Hindlimb muscle (tissue), 1 donor: ENCODE measurements around the gene MYO3B. TPM values are rescaled to one million over a fixed set of nuclear protein-coding genes. Genes with fewer than 3 reads are reported as not detected.
A peak's percentile ranks its signal among the peaks of the same experiment; 100 is the strongest.

Source experiments
- DNase-seq: peaks from one replicate; pipeline ENCODE4 v3.0.0-alpha.2; 2013
- polyA plus RNA-seq: library from polyadenylated mRNA; unstranded; fragments of 120-200 nt; gene quantifications from one replicate; pipeline ENCODE4 v1.2.1, GENCODE V29; 2013; ENCODE audit not compliant: insufficient read length

MYO3B gene
- polyA plus RNA-seq, 1 donor, result 0.06 TPM

DNA sequence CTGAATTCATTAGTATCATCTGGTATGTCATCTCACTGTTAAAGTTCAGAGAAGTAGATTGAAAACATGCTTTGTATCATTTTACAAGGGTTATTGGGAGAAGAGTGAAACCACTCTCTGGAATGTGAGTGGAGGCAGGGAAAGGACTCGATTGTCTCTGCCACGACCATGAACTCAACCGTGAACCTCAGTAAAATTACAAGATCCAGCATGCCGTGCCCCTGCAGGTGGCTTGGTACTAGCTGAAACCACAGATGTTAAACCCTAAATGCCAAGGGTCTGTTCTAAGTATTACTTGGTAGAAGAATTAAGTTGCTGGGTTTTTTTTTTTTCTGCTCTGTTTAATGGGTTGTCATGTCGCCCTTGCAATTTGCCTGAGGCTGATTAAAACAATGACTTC is 197.2 kb downstream of the MYO3B start:
- no peak for DNase-seq

DNA sequence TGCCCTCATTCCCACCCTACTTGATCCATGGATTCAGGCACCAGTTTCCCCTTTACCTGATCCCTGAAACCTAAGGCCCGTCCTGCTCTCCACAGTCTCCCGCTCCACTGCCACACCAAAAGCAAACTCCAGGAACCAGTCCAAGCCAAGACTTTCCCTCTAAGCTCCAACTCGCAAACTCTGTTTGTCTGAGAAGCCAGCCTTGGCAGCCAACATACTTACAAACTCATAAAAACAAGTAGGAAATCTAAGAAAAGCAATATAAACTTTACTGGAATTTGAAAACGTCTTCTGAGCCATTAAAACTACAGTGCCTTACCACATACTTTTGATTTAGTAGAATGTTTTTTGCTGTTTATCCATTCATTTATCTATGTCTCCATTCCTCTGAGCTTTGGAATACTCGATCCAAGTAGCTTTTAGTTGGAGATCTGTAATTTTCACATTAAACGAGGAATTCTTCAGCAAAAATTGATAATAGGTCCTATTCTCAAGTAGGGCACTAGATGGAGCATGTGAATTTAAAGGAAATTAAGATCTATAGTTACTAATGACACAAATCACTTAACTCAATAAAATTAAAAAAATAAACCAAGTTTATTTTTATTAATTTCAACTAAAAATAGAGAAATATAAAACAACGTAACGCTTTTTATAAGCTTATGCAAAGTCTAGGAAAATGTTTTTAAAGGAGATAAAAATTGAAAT is 199.7 kb downstream of the MYO3B start:
- DNase-seq, result no peak

DNA sequence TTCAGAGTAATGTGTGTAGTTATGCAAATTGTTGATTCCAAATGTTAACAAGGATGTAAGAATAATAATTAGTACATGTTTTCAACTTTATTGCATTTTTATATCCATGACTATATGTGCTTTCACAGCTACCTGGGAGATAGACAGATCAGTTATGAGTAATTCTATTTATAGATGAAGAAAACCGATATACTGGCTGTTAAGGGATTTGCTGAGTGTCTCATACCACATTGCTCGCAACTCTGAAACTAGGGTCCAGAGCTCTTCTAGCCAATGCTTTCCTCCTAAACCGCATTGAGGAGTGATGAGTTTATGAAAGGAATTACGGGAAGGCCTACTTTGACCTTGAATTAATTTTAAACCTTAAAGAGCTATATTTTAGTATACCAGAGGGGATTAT is 202.3 kb downstream of the MYO3B start:
- DNase-seq, result no peak

DNA sequence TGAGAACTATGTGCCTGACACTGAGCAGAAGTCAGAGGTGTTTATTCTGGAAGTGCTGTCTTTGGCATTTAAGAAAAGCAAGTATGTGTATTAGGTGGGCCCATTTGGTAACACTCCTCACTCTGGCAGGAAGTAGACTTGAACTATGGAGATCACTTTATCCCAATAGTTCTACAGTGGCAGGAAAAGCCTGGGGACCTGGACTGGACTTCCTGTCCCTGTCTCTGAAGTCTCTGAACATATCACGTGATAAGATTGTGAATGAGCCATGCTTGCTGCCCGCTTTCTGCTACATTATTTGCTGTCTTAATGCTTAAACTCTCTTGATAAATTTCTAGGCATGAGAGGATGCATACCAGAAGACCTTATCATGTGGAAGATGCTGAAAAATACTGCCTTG is 203.7 kb downstream of the MYO3B start:
- no peak for DNase-seq

DNA sequence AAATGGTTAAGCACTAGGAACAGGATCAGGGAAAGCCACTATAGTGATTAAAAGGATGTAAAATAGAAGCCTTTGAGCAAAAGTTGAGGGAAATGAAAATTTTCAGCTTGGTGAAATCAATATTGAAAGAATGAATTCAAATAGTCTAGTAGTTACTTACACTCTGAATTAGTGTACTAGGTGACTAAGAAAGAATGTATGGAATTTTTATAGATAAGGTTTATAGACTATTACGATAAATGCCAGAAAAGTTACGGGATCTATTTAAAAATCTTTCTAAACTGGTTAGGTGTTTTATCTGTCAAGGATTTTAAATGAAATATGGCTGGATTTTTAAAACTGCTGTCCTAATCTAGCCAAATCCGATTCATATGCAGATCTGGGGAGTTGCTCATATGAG is 208.6 kb downstream of the MYO3B start:
- no peak for DNase-seq

DNA sequence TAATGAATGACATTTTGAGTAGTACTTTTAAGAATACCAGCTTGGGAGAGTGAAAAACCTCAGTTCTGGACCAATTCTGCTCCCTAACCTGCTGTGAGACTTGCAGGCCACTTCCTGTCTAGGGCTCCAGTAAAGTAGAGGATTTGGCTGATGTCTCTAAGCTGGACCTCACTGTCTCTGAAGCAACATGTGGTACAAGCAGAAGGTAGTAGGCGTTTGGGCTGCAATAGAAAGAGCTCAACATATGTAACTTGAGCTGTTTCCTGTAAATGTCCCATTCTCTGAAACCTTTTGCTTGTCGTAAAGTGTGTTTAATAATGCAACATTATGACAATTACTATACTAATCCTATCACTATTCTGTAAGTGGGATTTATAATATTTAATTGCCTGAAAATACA is 213.1 kb downstream of the MYO3B start:
- DNase-seq, result no peak

DNA sequence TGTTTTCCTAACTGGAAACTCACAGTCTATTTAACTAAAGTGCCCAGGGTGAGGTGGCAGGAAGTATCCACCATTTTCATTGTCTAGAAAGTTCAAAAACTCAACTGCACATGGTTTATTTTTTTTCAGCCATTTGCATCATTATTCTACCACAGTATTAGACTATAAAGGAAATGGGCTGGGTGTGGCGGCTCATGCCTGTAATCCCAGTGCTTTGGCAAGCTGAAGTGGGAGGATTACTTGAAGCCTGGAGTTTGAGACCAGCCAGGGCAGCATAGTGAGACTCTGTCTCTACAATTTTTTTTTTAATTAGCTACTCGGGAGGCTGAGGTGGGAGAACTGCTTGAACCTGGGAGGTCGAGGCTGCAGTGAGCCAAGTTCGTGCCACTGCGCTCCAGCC is 213.8 kb downstream of the MYO3B start:
- DNase-seq, result no peak

DNA sequence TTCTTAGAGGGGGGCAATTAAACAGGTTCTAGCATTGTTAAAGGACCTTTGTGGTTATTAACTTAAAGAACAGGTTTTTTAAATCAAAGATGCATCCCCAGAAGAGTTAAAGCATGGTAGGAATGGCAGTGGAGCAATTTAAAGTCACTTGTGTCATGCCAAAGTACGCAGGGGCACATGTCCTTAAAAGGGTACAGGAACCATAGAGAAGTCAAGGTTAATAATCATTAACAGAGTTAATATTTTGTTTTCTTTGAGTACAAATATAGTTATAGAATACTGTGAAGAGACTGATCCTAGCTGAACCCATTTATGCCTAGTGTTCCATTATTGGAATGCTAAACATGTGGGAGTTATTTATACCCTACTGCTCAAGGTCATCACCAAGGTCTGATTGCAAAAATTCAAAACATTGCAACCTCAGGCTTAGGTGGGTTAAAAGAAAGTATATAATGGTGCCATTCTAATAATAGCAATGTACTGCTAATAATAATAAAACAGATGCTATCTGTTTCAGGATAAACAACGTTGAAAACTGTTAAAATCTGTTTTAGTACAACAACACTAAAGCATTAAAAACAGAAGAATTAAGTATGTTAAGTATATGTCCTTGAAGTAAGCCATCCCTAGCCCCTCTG is 216.0 kb downstream of the MYO3B start:
- DNase-seq, result no peak

DNA sequence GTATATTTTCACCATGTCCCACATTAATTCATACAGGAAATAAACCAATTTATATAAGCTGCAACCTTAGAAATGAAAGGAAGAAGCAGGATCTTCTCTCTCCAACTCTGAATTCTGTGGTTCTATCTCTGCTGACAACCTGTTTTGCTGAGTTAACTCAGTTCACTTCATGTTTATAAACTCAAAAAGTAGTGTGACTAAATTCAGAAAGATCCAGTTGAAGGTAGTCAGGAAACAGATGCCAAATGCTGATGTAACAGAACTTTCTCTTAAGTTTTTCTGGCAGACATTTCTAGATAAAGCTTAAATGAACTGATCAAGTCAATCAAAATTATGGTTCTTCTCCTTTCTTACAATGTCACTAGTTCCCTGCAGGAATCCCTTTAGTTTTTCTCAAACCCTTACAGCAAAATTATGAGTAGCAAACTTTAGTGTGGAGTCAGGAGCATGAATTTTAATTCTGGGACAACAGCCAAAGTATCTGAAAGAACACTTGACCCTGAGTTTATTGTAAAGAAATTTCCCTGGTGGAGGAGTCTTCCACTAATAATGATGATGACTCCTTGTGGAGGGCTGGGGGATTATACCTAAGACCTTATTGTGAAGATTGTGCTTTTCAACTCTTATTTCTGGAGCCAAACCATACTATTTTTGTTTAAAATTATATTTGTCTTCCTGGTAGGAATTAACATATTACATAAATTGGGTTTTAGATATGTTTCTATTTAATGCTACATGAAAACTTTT is 216.9 kb downstream of the MYO3B start:
- DNase-seq, result no peak

DNA sequence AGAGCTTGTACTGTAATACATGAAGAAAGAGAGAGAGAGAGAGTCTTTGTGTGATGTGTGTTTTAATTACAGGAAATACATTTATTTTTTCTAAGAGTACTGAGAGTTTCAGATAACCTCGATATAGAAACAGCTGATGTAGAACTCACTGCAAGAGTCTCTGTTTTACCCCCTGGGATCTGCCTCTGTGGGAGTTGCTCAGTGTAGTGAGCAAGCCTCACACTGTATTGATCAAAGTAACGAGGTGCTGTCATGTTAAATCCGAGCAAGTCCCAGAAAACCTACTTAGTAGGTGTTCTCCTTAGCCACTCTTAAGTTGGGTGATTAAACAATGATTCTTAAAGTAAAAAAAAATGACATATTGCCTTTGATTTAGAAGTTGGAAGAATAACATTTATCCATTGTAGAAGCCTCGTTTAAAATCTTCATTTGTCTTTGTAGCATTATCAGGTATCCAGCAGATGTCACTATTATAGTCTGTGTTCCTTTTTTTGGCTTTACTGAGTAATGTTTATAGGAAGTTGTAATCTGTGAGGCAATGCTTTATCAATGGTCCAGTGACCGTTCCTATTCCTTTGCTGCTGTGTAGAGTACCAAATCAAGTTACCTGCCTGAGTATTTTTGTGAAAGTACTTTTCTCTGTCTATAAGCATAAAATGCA is 219.0 kb downstream of the MYO3B start:
- DNase-seq, result no peak

DNA sequence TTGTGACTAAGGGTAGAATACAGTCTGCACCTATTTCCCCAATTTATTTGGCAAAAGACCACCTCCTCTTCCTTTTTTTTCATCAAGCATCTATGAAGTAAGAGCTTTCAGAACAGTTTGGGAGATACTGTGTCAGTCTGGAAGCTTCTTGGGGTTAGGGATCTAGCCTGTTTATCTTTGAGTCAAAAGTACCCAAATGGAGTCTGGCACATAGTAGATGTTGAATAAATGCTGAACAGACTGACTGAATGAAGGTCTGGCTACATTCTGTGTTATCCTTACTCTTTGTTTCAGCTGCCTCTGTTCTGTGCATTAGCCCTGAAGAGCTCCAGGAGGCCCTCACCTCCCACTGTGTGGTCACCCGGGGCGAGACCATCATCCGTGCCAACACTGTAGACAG is 223.2 kb downstream of the MYO3B start:
- DNase-seq, result no peak

DNA sequence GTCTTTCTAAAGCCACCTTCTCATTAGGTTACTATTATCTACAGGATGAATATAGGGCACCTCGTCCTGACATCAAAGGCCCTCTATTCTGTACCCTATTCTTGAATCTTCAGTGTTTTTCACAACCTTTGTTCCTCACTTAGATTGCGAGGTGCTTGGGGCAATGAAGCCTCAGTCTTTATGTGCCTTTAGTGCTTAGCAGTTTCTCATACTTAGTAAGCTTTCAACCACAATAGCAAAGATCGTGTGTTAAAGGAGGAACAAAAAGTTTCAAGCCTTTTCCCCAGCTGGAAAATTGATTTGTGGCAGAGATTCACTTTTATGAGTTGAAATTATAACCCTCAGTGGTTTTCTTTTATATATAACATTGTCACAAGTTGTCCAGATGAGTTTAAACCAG is 226.9 kb downstream of the MYO3B start:
- no peak for DNase-seq

DNA sequence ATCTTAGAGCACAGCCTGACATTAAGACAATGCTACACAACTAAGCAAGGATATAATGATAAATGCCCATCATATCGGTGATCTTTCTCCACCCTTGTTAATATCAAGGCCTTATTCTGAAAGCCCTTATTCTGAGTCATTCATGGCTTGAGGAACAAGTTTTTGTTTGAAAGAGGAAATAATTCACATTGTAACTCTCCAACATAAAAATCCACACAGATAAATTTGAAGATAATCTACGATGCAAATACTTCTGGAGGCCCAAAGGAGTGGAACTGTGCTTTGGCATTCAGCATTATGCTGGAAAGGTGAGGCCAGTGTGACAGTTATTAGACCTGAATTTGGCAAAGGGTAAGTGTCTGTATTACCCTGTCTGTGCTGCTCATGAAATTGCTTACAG is 227.4 kb downstream of the MYO3B start:
- DNase-seq, result no peak

DNA sequence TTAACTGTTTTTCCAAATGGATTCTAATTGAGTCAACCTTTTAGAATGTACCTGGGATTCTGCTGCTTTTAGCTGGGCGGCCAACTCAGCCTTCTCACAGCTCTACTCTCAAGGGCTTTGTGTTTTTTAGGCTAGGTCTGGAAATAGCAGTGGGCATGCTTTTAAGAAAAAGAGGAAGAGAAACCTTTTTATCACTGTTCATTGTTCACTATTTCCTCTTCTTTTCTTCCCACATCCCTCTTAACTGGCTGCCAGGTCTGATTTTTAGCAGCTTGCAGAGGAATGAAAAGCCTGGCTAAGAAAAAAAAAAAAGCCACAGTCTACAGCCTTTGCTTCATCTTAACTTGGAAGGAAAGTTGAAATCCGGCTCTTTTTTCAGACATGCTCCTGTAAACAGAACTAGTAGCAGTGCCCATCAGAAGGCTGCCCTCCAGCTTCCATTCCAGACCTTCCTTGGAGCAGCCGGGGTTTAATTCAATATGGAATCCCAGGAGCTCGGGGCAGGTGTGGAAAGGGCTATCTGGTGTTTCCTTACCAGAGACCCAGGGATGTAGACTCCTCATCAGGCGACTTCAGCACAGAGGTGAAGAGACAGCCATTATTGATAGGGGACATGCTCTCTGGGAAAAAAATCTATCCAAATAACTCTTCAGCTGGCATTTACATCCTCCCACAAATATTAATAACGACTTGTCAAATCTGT is 230.7 kb downstream of the MYO3B start:
- DNase-seq, result no peak

DNA sequence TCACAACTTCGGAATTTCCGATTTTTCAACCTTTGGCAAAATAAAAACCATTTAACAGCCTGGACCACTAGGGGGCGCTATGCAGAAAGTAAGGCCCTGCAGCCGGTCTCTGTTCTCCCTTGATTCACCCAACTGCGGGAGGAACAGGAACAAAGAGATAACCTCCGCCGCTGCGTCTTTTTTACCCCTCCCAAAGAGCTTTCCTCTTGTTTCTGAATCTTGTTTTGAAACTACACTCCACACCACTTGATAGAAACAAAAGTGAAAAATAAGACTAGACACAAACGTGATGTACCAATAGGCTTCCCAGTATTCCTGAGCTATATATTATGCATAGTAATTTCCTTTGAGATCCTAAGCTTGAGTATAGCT is 231.2 kb downstream of the MYO3B start:
- peak; percentile 63 for DNase-seq

DNA sequence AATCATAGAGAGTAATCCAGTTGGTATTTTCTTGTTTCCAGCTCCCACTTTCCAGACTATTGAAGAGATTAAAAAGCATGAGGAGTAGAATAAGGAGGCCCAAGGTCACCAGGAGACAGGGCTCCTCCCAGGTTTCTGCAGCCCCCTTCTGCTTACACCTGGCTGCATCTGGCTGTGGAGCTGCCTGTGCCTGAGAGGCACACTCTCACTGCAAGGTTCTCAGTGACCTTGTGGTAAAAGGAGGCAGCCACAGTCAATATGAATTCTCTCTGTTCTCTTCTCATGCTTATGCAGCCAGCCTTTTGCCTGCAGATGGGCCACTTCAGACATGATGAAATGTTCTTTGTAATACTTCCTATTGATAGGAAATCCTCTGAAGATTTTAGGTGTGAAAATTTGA is 233.7 kb downstream of the MYO3B start:
- no peak for DNase-seq

DNA sequence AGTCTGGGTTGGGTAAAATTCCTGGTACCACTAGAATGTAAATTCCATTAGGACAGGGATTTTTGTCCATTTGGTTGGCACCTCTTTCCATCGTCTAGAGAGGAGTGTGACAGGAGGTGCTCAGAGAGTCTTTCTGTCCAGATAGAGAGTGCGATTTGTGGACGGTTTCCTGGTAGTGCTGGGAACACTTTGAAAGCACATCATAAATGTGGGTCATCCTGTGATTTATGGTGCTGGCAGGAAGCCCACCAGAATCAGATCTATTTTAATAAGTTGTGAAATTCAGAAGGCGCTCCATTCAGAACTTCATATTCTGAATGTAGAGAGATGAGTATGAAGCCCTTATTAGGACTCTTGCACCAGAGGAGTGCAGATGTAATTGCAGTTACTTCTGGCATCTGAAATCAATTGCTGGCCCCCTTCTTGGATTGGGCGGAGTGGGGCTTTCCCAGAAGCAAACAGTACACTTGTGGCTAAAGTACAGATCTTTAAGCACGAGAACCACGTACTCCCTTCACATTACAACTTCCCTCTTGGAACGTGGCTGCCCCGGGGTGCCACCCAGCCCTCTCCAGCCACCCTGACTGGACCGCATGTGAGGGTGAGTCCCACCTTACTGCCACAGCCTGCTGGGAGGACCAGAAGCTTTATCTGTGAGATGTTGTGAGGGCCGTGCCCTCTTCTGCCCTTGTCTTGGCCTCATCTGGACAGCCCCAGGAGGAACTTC is 243.2 kb downstream of the MYO3B start:
- peak; percentile 4 for DNase-seq

DNA sequence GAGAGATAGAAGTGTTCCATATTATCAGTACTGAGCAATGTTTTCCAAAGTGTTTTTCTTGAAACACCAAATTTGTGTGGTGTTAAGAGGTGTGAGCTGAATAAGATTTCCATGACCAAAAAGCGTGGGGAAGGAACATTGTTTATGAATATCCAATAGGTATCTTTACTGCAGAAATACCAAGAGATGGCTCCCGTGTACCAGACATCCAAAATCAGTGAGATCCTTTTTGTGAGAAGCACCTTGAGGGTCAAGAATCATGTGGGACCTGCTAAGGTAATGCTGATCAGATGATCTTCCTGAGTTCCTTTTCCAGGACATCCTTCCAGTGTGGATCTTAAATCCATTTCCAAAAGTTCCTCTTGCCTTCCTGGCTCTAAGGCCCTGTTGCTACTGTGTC is 246.0 kb downstream of the MYO3B start:
- no peak for DNase-seq

DNA sequence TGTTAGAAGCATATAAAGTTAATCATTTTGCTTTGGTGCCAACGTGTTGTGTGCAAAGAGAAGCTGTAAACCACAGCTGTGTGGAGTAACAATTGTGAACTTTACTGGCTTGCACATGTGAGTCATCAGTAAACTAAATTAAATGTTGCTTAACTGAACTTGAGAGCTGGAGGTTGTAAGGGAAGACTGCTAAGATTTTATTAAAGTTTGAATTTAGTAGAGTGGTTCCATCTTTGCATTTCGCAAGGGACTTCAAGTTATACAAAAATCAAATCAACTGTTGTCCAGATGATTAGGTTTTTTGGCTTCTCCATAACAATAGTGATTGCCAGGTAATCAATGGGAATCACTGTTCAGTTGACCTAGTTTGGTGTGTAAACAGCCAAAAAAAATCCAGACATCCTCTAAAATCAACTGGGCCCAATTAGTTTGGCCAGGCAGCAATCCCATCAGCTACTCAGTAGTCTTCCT is 247.4 kb downstream of the MYO3B start:
- peak; percentile 12 for DNase-seq

DNA sequence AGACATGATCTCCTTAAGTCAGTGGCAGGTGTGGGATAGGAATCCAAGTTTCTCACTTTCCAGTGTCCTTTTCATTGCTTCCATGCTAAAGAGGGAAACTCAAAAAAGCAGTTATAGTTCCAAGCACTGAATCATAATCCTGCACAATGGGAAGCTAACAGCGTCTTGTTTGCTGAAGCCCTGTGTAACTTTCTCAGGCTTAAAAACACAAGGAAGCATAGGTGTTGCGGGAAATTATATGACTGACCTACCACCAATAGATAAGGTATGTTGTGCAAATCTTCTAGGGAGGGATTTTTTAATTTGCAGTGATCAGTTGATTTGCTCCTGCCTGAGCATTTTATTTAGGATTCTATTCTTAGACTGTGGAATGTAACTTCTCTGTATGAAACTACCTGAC is 250.9 kb downstream of the MYO3B start:
- DNase-seq, result no peak

DNA sequence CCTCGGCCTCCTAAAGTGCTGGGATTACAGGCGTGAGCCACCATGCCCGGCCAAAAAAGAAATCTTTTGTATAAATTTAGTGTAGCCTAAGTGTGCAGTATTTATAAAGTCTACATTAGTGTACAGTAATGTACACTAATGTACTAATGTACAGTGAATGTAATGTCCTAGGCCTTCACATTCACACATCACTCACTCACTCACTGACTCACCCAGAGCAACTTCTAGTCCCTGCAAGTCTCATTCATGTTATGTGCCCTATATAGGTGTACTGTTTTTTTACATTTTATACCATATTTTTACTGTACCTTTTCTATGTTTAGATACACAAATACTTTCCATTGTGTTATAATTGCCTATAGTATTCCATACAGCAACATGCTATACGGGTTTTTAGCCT is 254.9 kb downstream of the MYO3B start:
- DNase-seq, result no peak

DNA sequence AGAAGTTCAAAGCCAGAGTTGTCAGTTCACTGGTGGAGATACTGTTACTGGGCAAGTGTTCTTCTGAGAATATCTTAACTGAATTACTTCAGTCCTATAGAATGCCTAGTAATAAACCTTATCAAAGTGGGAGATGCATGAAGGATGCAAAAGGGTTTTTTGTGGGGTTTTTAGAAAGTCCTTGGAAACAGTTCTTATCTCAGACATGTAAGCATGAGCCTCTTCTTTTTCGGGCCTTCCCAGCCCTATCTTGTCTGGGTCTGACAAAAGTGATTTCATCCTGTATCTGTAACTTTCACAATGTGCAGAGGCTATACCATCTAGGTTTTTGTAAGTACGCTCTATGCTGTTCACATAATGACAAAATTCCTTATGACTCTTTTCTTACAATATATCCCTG is 255.5 kb downstream of the MYO3B start:
- no peak for DNase-seq
